Gastrocnemius medialis (tissue), 4 donors: ENCODE data around the gene PIGBOS1. TPM values are rescaled to one million over a fixed set of nuclear protein-coding genes. Genes with fewer than 3 reads are reported as not detected.
A peak's percentile ranks its signal among the peaks of the same experiment; 100 is the strongest.

Experiments
- ATAC-seq, 2 donors: fragments of 150-250 bp; one replicate each; pipeline ENCODE4 v1.9.1; 2016
- DNase-seq, 2 donors: peaks; one replicate each; pipeline ENCODE4 v3.0.0-alpha.2; 2019
- H3K27ac ChIP-seq, 4 donors: fragments of 200-600 bp; sonication (generic); 1 replicate in 1 of 4; 2 replicates in 3 of 4; pipeline ENCODE4 v1.5.1; 2016 to 2018; ENCODE audit warnings: mild to moderate bottlenecking in 2 of 4, moderate library complexity in 1 of 4
- H3K27me3 ChIP-seq, 3 donors: fragments of 200-600 bp; sonication (generic) in 2 of 3; 1 replicate in 1 of 3; 2 replicates in 2 of 3; pipeline versions ENCODE4 v1.5.1 to v1.6.0; 2016 to 2019; ENCODE audit warnings: mild to moderate bottlenecking in 1 of 3, moderate library complexity in 1 of 3
- H3K36me3 ChIP-seq, 2 donors: fragments of 200-600 bp; sonication (generic) in 1 of 2; one replicate each; pipeline ENCODE4 v1.5.1; 2017 to 2018
- H3K4me1 ChIP-seq, 2 donors: fragments of 200-600 bp; sonication (generic) in 1 of 2; one replicate each; pipeline ENCODE4 v1.5.1; 2016 to 2017; ENCODE audit warnings: mild to moderate bottlenecking in 2 of 2
- H3K4me3 ChIP-seq, 4 donors: fragments of 200-600 bp; sonication (generic) in 3 of 4; 1 replicate in 1 of 4; 2 replicates in 3 of 4; pipeline ENCODE4 v1.5.1; 2016 to 2019; ENCODE audit warnings: mild to moderate bottlenecking in 2 of 4
- H3K9me3 ChIP-seq, 3 donors: fragments of 200-600 bp; sonication (generic) in 2 of 3; 1 replicate in 1 of 3; 2 replicates in 2 of 3; pipeline ENCODE4 v1.5.1; 2016 to 2019
- CTCF ChIP-seq, 5 experiments: fragments of 450-650 bp in 3 of 5; fragments of 200-600 bp in 2 of 5; sonication (generic) in 2 of 5; IDR thresholded peaks in 4 of 5; conservative IDR thresholded peaks in 1 of 5; 1 replicate in 4 of 5; 2 replicates in 1 of 5; pipeline ENCODE4 v1.5.1; 2016 to 2019; ENCODE audit warnings: antibody characterized with exemption in 5 of 5, mild to moderate bottlenecking in 3 of 5, moderate library complexity in 3 of 5
- POLR2A ChIP-seq, 2 donors: fragments of 450-650 bp; IDR thresholded peaks; one replicate each; pipeline ENCODE4 v1.6.1; 2017; ENCODE audit warnings: antibody characterized with exemption in 2 of 2, mild to moderate bottlenecking in 2 of 2, moderate library complexity in 2 of 2
- in situ Hi-C, 4 donors: fragments of 200-750 bp; cut with MboI; loops; one replicate each; pipeline versions ENCODE4 v1.15.0 to v1.8.0; 2017; ENCODE audit warnings: low sequenced_read_pairs in 4 of 4
- intact Hi-C: fragments of 100-400 bp; cut with DNase I; formaldehyde crosslinking; loops from one replicate; pipeline ENCODE4 v1.15.1; 2023; ENCODE audit warnings: low total_unique reads
- total RNA-seq, 4 donors: library from RNA; depleted of rRNA; stranded (reverse); fragments of >200 nt; gene quantifications; one replicate each; pipeline versions ENCODE4 v1.1.0 to v1.2.3, GENCODE V29; 2016

PIGBOS1 gene
- total RNA-seq: 10 to 100 TPM in 2 of 4 donors, 1 to 10 TPM in 2; 5.7 to 11.8 (median 9.7) TPM

- peak; percentile 71 to 80 for DNase-seq
- ATAC-seq: peak; percentile 91 to 93
- H3K4me1 ChIP-seq: peaks cover 17 to 25% of the 10 kb centered on the region in 2 donors
- H3K36me3 ChIP-seq: no peaks in the 10 kb centered on the region
- peak within 1 kb of the TSS; percentile 79 to 96 (median 88) for H3K27ac ChIP-seq
- no peaks in the 10 kb centered on the region for H3K27me3 ChIP-seq
- no peaks in the 10 kb centered on the region for H3K9me3 ChIP-seq
- intact Hi-C loops: loop anchor here (2.0 kb wide), 1 partner anchor 90 kb away; the partner anchor contains the start of genes CCPG1 and PIERCE2
- TF ChIP-seq CTCF (IDR thresholded peaks at IDR 0.05 in 4 of 5, conservative IDR thresholded peaks at IDR 0.05 in 1 of 5) (peak in 2 of 5 experiments; percentile 20 to 22), POLR2A (IDR thresholded peaks at IDR 0.05) (peak; percentile 13 to 47)
- peak within 1 kb of the TSS; percentile 87 to 99 (median 92) for H3K4me3 ChIP-seq
- in situ Hi-C loops: loop anchor here in 1 of 4 donors (25.0 kb wide), 1 partner anchor 93 kb away; the partner anchor contains the start of genes CCPG1 and PIERCE2
These were observed at the start of gene PIGBOS1, which contains the start of gene PIGB for GRCh38 chr15:55318588-55319494. Gene PIGBOS1 (minus strand): TSS chr15:55319123. CDS start chr15:55317792, 1,331 bp downstream. Gene PIGB (plus strand): TSS chr15:55319222. CDS start chr15:55319251, 29 bp downstream.

- H3K36me3 ChIP-seq: peaks cover 0 to 68% of the 10 kb centered on the region in 2 donors
- no peak overlapping the region for H3K4me3 ChIP-seq
- ATAC-seq (no peak), DNase-seq (no peak)
- no peaks in the 10 kb centered on the region for H3K9me3 ChIP-seq
- intact Hi-C loops: no loop called here
- H3K27me3 ChIP-seq: no peaks in the 10 kb centered on the region
- H3K27ac ChIP-seq: no peak overlapping the region
- TF ChIP-seq POLR2A (IDR thresholded peaks at IDR 0.05): no peak
- TF ChIP-seq CTCF (IDR thresholded peaks at IDR 0.05 in 4 of 5, conservative IDR thresholded peaks at IDR 0.05 in 1 of 5): no peak
- no peaks in the 10 kb centered on the region for H3K4me1 ChIP-seq
- in situ Hi-C loops: no loop called here
These were observed 48.1 kb upstream of the PIGBOS1 start for GRCh38 chr15:55366981-55367380.

- Histone ChIP-seq H3K27me3 (no peaks in the 10 kb centered on the region), H3K4me1 (no peaks in the 10 kb centered on the region), H3K9me3 (no peaks in the 10 kb centered on the region), H3K36me3 (peaks cover 0 to 59% of the 10 kb centered on the region in 2 donors), H3K4me3 (no peak overlapping the region), H3K27ac (no peak overlapping the region)
- DNase-seq (no peak), ATAC-seq (no peak)
- in situ Hi-C loops: no loop called here
- no peak for TF ChIP-seq POLR2A (IDR thresholded peaks at IDR 0.05)
- TF ChIP-seq CTCF (IDR thresholded peaks at IDR 0.05 in 4 of 5, conservative IDR thresholded peaks at IDR 0.05 in 1 of 5): no peak
- intact Hi-C loops: no loop called here
These were observed 43.7 kb upstream of the PIGBOS1 start for GRCh38 chr15:55362641-55363040.

- in situ Hi-C loops (no loop called here), intact Hi-C loops (no loop called here)
- H3K4me3 ChIP-seq: no peak overlapping the region
- H3K4me1 ChIP-seq: no peaks in the 10 kb centered on the region
- H3K27ac ChIP-seq: no peak overlapping the region
- no peaks in the 10 kb centered on the region for H3K9me3 ChIP-seq
- ATAC-seq (no peak), DNase-seq (no peak)
- no peak for TF ChIP-seq POLR2A (IDR thresholded peaks at IDR 0.05)
- H3K27me3 ChIP-seq: no peaks in the 10 kb centered on the region
- peaks cover 0 to 68% of the 10 kb centered on the region in 2 donors for H3K36me3 ChIP-seq
These were observed 42.1 kb upstream of the PIGBOS1 start for GRCh38 chr15:55361048-55361447.

GRCh38 chr15:55360256-55360655 is 41.3 kb upstream of the PIGBOS1 start:
- in situ Hi-C loops (no loop called here), intact Hi-C loops (no loop called here)
- no peak overlapping the region for H3K27ac ChIP-seq
- no peak for DNase-seq
- ATAC-seq: no peak
- TF ChIP-seq POLR2A (IDR thresholded peaks at IDR 0.05) (no peak), CTCF (IDR thresholded peaks at IDR 0.05 in 4 of 5, conservative IDR thresholded peaks at IDR 0.05 in 1 of 5) (no peak)
- H3K27me3 ChIP-seq: no peaks in the 10 kb centered on the region
- H3K9me3 ChIP-seq: no peaks in the 10 kb centered on the region
- no peaks in the 10 kb centered on the region for H3K4me1 ChIP-seq
- H3K36me3 ChIP-seq: peaks cover 0 to 68% of the 10 kb centered on the region in 2 donors
- no peak overlapping the region for H3K4me3 ChIP-seq
